Suprapubic skin (tissue), 4 donors: Measurements from ENCODE around the gene GNAI3. TPM values are rescaled to one million over a fixed set of nuclear protein-coding genes. Genes with fewer than 3 reads are reported as not detected.

Experiments used
- DNase-seq, 2 donors: peaks; one replicate each; pipeline ENCODE4 v3.0.0-alpha.2; 2019; ENCODE audit warnings: low spot score in 2 of 2
- H3K27ac ChIP-seq: fragments of 200-600 bp; sonication (generic); one replicate; pipeline ENCODE4 v1.5.1; 2019
- H3K27me3 ChIP-seq: fragments of 200-600 bp; sonication (generic); one replicate; pipeline ENCODE4 v1.5.1; 2019
- H3K36me3 ChIP-seq: fragments of 200-600 bp; sonication (generic); one replicate; pipeline ENCODE4 v1.5.1; 2019
- H3K4me1 ChIP-seq: fragments of 200-600 bp; sonication (generic); one replicate; pipeline ENCODE4 v1.5.1; 2019
- H3K4me3 ChIP-seq: fragments of 200-600 bp; sonication (generic); one replicate; pipeline ENCODE4 v1.5.1; 2019; ENCODE audit warnings: mild to moderate bottlenecking
- H3K9me3 ChIP-seq: fragments of 200-600 bp; sonication (generic); one replicate; pipeline ENCODE4 v1.5.1; 2019
- EP300 ChIP-seq: sonication (generic); formaldehyde crosslinking; IDR thresholded peaks from one replicate; pipeline ENCODE4 v1.6.1; 2017; ENCODE audit warnings: antibody characterized with exemption
- POLR2A ChIP-seq, 2 donors: fragments of 450-650 bp; IDR thresholded peaks; one replicate each; pipeline ENCODE4 v1.6.1; 2017; ENCODE audit warnings: antibody characterized with exemption in 2 of 2, mild to moderate bottlenecking in 2 of 2, moderate library complexity in 2 of 2
- POLR2AphosphoS5 ChIP-seq, 3 donors: sonication (generic); formaldehyde crosslinking; IDR thresholded peaks; one replicate each; pipeline ENCODE4 v1.6.1; 2017; ENCODE audit warnings: antibody characterized with exemption in 3 of 3
- WGBS: methylation state at CpG from one replicate; pipeline ENCODE4 v1.1.5; 2018; 5-methylcytosine and 5-hydroxymethylcytosine counted together
- total RNA-seq, 4 donors: library from RNA; depleted of rRNA; stranded (reverse); fragments of >200 nt; gene quantifications; one replicate each; pipeline ENCODE4 v1.1.0, GENCODE V29; 2016
- TF ChIP-seq, protein P1 (sequence below), 2 donors: fragments of 200-600 bp in 1 of 2; fragments of 450-650 bp in 1 of 2; sonication (generic) in 1 of 2; IDR thresholded peaks; one replicate each; pipeline ENCODE4 v1.5.1; 2016 to 2019; ENCODE audit warnings: antibody characterized with exemption in 2 of 2, mild to moderate bottlenecking in 1 of 2, moderate library complexity in 1 of 2

GNAI3 gene
- total RNA-seq, 4 donors from 2014 or later = 6.7 to 11.1 (median 9.5) TPM

DNA sequence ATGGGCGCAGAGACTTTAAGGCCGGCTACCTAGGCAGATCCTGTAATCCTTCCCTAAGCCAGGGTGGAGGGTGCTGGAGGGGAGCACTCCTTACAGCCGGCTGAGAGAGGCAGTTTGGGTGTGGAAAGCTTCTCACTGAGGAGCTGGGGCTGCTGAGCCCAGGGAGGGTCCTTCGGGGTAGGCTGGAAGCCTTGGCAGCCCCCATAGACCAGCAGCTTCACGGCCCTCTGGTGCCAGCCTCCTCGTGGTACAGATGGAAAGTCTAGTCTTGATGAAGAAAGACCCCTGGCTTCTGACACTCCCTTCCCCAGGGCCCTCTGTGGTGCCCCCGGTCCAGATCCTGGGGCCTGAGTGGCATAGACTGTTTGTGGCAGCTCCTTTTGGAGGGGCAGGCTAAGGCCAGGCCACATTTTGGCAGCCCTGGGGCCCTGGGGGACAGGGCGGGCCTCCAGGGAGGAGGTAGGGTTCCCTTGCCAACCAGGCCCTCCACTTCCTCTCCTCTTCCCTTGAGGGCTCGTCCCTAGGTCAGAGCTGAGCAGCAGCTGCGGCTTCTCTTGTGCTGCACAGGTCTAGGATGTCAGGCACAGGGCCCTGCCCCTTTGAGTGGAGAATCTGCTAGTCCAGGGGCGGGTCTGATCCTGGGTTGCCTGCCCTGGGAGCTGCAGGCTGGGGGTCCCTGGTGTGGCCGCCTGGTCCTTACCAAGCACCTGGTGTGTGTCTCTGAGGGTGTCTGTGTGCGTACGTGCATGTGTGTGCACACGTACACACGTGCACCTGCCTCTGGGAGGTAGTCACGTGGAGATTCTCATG is 76.0 kb downstream of the GNAI3 start:
- no peak overlapping the region for H3K27ac ChIP-seq
- H3K36me3 ChIP-seq = peaks cover 37% of the 10 kb centered on the region
- TF ChIP-seq, protein P1, sequence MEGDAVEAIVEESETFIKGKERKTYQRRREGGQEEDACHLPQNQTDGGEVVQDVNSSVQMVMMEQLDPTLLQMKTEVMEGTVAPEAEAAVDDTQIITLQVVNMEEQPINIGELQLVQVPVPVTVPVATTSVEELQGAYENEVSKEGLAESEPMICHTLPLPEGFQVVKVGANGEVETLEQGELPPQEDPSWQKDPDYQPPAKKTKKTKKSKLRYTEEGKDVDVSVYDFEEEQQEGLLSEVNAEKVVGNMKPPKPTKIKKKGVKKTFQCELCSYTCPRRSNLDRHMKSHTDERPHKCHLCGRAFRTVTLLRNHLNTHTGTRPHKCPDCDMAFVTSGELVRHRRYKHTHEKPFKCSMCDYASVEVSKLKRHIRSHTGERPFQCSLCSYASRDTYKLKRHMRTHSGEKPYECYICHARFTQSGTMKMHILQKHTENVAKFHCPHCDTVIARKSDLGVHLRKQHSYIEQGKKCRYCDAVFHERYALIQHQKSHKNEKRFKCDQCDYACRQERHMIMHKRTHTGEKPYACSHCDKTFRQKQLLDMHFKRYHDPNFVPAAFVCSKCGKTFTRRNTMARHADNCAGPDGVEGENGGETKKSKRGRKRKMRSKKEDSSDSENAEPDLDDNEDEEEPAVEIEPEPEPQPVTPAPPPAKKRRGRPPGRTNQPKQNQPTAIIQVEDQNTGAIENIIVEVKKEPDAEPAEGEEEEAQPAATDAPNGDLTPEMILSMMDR (IDR thresholded peaks at IDR 0.05) = no peak
- TF ChIP-seq POLR2A (IDR thresholded peaks at IDR 0.05) (no peak), POLR2AphosphoS5 (IDR thresholded peaks at IDR 0.05) (no peak), EP300 (no peak)
- WGBS = 51% methylated on average over 4 of the region's 17 CpGs
- no peaks in the 10 kb centered on the region for H3K27me3 ChIP-seq
- H3K9me3 ChIP-seq = no peaks in the 10 kb centered on the region
- DNase-seq = no peak
- H3K4me3 ChIP-seq = peak overlapping the region; percentile 7
- peaks cover 49% of the 10 kb centered on the region for H3K4me1 ChIP-seq

DNA sequence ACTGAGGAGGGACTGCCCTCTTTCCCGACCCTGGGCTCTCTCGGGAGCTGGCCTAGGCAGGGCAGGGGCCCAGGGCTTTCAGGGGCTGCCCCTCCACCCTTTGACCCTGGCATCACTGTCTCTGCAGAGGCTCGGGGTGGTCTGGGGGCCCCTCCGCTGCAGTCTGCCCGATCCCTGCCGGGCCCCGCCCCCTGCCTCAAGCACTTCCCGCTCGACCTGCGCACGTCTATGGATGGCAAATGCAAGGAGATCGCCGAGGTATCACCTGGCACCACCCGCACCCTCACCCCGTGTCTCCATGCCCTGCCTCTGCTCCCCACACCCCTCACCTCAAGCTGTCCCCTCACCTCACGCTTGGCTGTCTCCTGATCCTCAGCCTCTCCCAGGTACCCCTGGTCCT is 76.8 kb downstream of the GNAI3 start:
- no peaks in the 10 kb centered on the region for H3K9me3 ChIP-seq
- whole genome bisulfite sequencing = 83% methylated on average over 16 of the region's 16 CpGs

DNA sequence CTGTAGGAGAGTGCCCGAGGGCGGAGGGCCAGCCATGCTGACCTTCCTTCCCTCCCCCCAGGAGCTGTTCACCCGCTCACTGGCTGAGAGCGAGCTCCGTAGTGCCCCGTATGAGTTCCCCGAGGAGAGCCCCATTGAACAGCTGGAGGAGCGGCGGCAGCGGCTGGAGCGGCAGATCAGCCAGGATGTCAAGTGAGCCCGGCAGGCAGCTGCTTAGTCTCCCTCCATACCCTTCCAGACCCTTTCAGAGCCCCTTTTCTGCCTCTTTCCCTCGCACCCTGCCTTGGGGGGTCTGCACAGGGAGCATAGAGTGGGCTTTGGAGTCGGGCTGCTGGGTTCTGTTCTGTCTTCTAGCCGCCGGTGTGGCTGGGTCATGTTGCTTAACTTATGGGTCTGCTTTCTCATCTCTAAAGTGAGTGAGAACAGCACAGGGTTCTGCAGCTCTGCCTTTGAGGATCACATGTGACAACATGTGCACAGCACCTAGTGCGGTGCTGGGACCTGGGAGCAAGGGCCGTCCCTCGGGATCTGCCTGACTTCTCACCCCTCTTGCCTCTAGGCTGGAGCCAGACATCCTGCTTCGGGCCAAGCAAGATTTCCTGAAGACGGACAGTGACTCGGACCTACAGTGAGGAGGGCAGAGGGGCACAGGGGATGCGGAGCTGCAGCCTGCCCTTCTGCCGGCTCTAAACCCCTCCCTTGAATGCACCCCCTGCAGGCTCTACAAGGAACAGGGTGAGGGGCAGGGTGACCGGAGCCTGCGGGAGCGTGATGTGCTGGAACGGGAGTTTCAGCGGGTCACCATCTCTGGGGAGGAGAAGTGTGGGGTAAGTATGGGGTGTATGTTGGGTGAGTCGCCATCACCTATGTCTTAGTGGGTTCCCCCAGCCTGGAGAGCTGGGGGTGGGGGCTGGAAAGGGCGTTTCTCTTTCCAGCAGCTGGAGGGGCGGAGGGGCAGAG is 77.5 kb downstream of the GNAI3 start:
- no peaks in the 10 kb centered on the region for H3K9me3 ChIP-seq
- H3K4me3 ChIP-seq = no peak overlapping the region
- H3K27me3 ChIP-seq = no peaks in the 10 kb centered on the region
- H3K4me1 ChIP-seq = peaks cover 38% of the 10 kb centered on the region
- H3K36me3 ChIP-seq = peaks cover 49% of the 10 kb centered on the region
- no peak for DNase-seq
- 89% methylated on average over 32 of the region's 32 CpGs for WGBS
- no peak overlapping the region for H3K27ac ChIP-seq
- TF ChIP-seq POLR2A (IDR thresholded peaks at IDR 0.05) (no peak), EP300 (no peak), POLR2AphosphoS5 (IDR thresholded peaks at IDR 0.05) (no peak)
- TF ChIP-seq, protein P1 (IDR thresholded peaks at IDR 0.05) = no peak

More for the DNA sequence above, 76.8 kb downstream of the GNAI3 start:
- no peaks in the 10 kb centered on the region for H3K27me3 ChIP-seq
- TF ChIP-seq EP300 = no peak
- TF ChIP-seq POLR2A (IDR thresholded peaks at IDR 0.05) = no peak
- no peak for TF ChIP-seq POLR2AphosphoS5 (IDR thresholded peaks at IDR 0.05)
- H3K4me1 ChIP-seq = peaks cover 41% of the 10 kb centered on the region
- peaks cover 44% of the 10 kb centered on the region for H3K36me3 ChIP-seq
- H3K27ac ChIP-seq = no peak overlapping the region
- no peak for DNase-seq
- no peak overlapping the region for H3K4me3 ChIP-seq

DNA sequence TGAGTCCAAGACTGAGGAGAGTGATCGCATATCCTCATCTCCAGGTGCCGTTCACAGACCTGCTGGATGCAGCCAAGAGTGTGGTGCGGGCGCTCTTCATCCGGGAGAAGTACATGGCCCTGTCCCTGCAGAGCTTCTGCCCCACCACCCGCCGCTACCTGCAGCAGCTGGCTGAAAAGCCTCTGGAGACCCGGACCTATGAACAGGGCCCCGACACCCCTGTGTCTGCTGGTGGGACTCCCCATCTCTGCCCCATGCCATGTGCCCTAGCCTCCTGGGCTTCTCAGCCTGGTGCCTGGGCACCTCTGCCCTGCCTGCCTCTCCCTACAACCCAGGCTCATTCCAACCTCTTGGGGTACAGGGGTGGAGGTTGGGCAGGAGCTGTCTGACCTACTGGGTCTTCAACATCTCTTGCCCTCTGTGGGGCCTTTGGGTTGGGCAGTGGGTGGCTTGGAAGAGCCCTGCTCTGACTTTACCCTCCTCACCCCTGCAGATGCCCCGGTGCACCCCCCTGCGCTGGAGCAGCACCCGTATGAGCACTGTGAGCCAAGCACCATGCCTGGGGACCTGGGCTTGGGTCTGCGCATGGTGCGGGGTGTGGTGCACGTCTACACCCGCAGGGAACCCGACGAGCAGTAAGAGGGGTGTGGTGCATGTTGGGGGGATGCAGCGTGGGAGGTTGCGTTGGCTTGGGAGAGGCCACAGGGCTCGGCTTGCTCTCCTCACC is 78.4 kb downstream of the GNAI3 start:
- DNase-seq = no peak
- H3K27ac ChIP-seq = no peak overlapping the region
- H3K9me3 ChIP-seq = no peaks in the 10 kb centered on the region
- peaks cover 32% of the 10 kb centered on the region for H3K4me1 ChIP-seq
- no peaks in the 10 kb centered on the region for H3K27me3 ChIP-seq
- peaks cover 56% of the 10 kb centered on the region for H3K36me3 ChIP-seq
- no peak overlapping the region for H3K4me3 ChIP-seq
- TF ChIP-seq, protein P1 (IDR thresholded peaks at IDR 0.05) = no peak
- no peak for TF ChIP-seq POLR2AphosphoS5 (IDR thresholded peaks at IDR 0.05)
- no peak for TF ChIP-seq EP300
- TF ChIP-seq POLR2A (IDR thresholded peaks at IDR 0.05) = no peak
- 95% methylated on average over 7 of the region's 21 CpGs for WGBS

DNA sequence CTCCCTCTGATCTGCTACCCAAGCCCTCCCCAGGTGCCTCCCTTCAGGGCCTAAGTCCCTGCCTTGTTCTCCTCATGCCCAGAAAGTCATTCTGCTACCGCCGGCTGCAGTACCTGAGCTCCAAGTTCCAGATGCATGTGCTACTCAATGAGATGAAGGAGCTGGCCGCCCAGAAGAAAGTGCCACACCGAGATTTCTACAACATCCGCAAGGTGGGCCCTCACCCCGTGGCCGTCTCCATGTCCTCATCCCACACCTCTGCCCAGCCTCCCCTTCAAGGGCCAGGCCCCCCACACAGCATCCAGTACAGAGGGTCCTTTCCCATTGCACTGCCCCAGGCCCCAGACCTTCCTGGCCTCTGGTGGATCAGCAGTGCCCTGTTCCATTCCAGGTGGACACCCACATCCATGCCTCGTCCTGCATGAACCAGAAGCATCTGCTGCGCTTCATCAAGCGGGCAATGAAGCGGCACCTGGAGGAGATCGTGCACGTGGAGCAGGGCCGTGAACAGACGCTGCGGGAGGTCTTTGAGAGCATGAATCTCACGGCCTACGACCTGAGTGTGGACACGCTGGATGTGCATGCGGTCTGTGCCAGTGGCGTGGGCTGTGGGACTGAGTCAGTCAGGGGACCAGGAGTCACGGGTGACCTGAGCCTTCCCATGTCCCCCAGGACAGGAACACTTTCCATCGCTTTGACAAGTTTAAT is 79.4 kb downstream of the GNAI3 start:
- TF ChIP-seq EP300 (no peak), POLR2AphosphoS5 (IDR thresholded peaks at IDR 0.05) (no peak), POLR2A (IDR thresholded peaks at IDR 0.05) (no peak)
- TF ChIP-seq, protein P1 (IDR thresholded peaks at IDR 0.05) = no peak
- no peak overlapping the region for H3K4me3 ChIP-seq
- H3K9me3 ChIP-seq = no peaks in the 10 kb centered on the region
- 92% methylated on average over 18 of the region's 23 CpGs for WGBS
- H3K4me1 ChIP-seq = peaks cover 32% of the 10 kb centered on the region
- no peaks in the 10 kb centered on the region for H3K27me3 ChIP-seq
- no peak overlapping the region for H3K27ac ChIP-seq
- no peak for DNase-seq
- H3K36me3 ChIP-seq = peaks cover 56% of the 10 kb centered on the region
